ENCODE results near the gene AP1S1.

The AP1S1 gene

GRCh38 chr7:101159696-101160674, 5.7 kb downstream of the AP1S1 start:
- no peak for DNase-seq (ENCODE audit: low spot score)

- no peak for DNase-seq (ENCODE audit: low spot score)
Measured at GRCh38 chr7:101160910-101161309, 6.6 kb downstream of the AP1S1 start.

- DNase-seq (ENCODE audit: low spot score) = no peak
Measured at GRCh38 chr7:101161692-101162471, 7.6 kb downstream of the AP1S1 start.

- DNase-seq (ENCODE audit: low spot score) = peak; percentile 67
Measured at GRCh38 chr7:101162551-101163278, 8.4 kb downstream of the AP1S1 start.

- no peak for DNase-seq (ENCODE audit: low spot score)
Measured at GRCh38 chr7:101163279-101164070, 9.2 kb downstream of the AP1S1 start.

- peak; percentile 75 for DNase-seq (ENCODE audit: low spot score)
Measured at GRCh38 chr7:101164071-101164840, 10.0 kb downstream of the AP1S1 start.

- DNase-seq (ENCODE audit: low spot score) = peak; percentile 98
Measured at GRCh38 chr7:101165075-101165957, 11.0 kb downstream of the AP1S1 start, which contains the start of gene VGF. Gene VGF (minus strand): TSS chr7:101165569. CDS start chr7:101164843, 726 bp downstream.

GRCh38 chr7:101165958-101166647, 11.8 kb downstream of the AP1S1 start:
- DNase-seq (ENCODE audit: low spot score) = no peak

GRCh38 chr7:101166648-101166908, 12.3 kb downstream of the AP1S1 start:
- no peak for DNase-seq (ENCODE audit: low spot score)

- no peak for DNase-seq (ENCODE audit: low spot score)
Measured at GRCh38 chr7:101166909-101167644, 12.8 kb downstream of the AP1S1 start.

GRCh38 chr7:101167645-101168411, 13.6 kb downstream of the AP1S1 start:
- DNase-seq (ENCODE audit: low spot score) = no peak

GRCh38 chr7:101168412-101169049, 14.3 kb downstream of the AP1S1 start:
- no peak for DNase-seq (ENCODE audit: low spot score)

- no peak for DNase-seq (ENCODE audit: low spot score)
Measured at GRCh38 chr7:101169110-101169837, 15.0 kb downstream of the AP1S1 start.

GRCh38 chr7:101169838-101170551, 15.7 kb downstream of the AP1S1 start:
- DNase-seq (ENCODE audit: low spot score) = peak; percentile 86

- DNase-seq (ENCODE audit: low spot score) = no peak
Measured at GRCh38 chr7:101170617-101171441, 16.6 kb downstream of the AP1S1 start.
